Measurements from ENCODE around the gene PTGS1. TPM values are rescaled to one million over a fixed set of nuclear protein-coding genes. Genes with fewer than 3 reads are reported as not detected.
A peak's percentile ranks its signal among the peaks of the same experiment; 100 is the strongest.
"Not testable (repeated sequence)": the region's sequence is repeated elsewhere in the genome, so short reads cannot be mapped to it uniquely, and the experiment has no call there.

Gene PTGS1
- polyA plus RNA-seq, 1 experiment = 102 TPM

DNA sequence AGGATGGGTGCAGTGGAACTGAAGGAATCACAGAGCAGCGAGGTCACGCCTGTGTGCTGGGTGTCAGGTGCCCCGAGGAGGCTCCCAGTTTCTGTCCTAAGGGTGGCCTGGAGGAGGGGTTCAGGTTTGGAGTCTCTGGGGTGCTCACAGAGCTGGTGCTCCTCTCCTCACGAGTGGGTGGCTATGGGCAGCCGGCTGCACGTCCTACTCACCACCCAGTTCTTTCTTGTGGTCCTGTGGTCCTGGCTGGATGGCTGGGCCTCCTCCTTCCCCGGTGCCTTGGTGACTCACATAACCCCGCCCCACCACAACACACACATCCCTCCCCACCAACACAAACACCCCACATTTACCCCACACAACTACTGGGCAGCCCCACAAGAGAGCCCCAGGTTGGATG is 9.9 kb upstream of the PTGS1 start:
- TF ChIP-seq, protein P1, sequence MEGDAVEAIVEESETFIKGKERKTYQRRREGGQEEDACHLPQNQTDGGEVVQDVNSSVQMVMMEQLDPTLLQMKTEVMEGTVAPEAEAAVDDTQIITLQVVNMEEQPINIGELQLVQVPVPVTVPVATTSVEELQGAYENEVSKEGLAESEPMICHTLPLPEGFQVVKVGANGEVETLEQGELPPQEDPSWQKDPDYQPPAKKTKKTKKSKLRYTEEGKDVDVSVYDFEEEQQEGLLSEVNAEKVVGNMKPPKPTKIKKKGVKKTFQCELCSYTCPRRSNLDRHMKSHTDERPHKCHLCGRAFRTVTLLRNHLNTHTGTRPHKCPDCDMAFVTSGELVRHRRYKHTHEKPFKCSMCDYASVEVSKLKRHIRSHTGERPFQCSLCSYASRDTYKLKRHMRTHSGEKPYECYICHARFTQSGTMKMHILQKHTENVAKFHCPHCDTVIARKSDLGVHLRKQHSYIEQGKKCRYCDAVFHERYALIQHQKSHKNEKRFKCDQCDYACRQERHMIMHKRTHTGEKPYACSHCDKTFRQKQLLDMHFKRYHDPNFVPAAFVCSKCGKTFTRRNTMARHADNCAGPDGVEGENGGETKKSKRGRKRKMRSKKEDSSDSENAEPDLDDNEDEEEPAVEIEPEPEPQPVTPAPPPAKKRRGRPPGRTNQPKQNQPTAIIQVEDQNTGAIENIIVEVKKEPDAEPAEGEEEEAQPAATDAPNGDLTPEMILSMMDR (IDR thresholded peaks at IDR 0.05; ENCODE audit: insufficient read depth, low read depth, low read length) = no peak
- POLR2A ChIA-PET = no interaction called here

DNA sequence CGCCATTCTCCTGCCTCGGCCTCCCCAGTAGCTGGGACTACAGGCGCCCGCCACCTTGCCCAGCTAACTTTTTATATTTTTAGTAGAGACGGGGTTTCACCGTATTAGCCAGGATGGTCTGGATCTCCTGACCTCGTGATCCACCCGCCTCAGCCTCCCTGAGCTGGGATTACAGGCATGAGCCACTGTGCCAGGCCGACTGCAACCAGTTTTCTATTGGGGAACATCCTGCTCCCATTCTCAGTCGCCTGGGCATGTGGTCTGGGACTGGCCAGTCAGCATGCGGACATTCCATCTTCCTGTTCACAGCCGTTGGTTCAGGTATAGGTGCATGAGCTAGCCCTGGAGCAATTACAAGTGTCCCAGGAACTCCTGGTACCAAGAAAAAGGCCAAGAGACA is 7.7 kb upstream of the PTGS1 start:
- POLR2A ChIA-PET = not testable (repeated sequence)
- CTCF ChIA-PET = interaction anchor here (0.7 to 1.2 kb wide), 4 partner anchors 13 to 264 kb away, joined by 3 to 7 read pairs (median 3); no protein-coding TSS in a partner anchor

More for the DNA sequence above, 9.9 kb upstream of the PTGS1 start:
- H3K27me3 ChIP-seq (ENCODE audit: control insufficient read depth, insufficient read depth, low read length) = no peaks in the 10 kb centered on the region
- CTCF ChIA-PET = interaction anchor here (0.6 to 1.5 kb wide), 5 partner anchors 11 to 236 kb away, joined by 3 to 7 read pairs (median 3); no protein-coding TSS in a partner anchor
- no peak overlapping the region for H3K4me3 ChIP-seq (ENCODE audit: low read depth, low read length)
- no peak for DNase-seq (ENCODE audit: low read depth)
- H3K36me3 ChIP-seq (ENCODE audit: control insufficient read depth, insufficient read depth, low read length) = no peaks in the 10 kb centered on the region

DNA sequence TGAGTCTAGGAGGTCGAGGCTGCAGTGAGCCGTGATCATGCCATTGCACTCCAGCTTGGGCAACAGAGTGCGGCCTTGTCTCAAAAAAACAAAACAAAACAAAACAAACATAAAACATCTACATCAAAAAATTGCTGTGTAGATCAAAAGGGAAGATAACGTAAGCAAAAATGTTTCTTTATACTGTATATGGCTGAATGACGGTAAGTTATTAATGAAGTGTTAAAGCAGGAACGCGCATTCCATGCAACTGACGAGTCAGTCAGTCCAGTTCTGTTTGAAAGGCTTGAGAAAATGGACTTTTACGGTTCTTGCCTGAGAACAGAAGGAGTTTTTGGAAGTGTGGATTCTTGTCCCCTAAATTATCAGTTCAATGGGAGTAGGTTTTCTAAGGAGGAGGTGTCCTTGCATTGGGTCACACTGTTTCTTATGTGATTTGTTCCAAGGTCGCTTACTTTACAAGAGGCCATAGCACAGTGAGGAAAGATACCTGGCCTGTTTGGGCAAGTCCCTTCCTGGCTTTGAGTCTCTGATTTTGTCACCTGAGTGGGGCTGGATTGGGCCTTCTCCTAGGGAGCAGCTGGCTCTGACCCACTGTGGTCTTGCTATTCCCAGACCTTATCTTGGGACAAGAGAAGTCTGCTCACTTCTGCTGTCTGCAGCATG is 6.6 kb upstream of the PTGS1 start:
- no peaks in the 10 kb centered on the region for H3K36me3 ChIP-seq (ENCODE audit: control insufficient read depth, insufficient read depth, low read length)
- TF ChIP-seq, protein P1 (IDR thresholded peaks at IDR 0.05; ENCODE audit: insufficient read depth, low read depth, low read length) = no peak
- ChIA-PET CTCF (interaction anchor here (0.7 to 6.0 kb wide), 6 partner anchors 14 to 241 kb away, joined by 3 to 26 read pairs (median 4); no protein-coding TSS in a partner anchor), POLR2A (no interaction called here)
- H3K4me3 ChIP-seq (ENCODE audit: low read depth, low read length) = no peak overlapping the region
- no peaks in the 10 kb centered on the region for H3K27me3 ChIP-seq (ENCODE audit: control insufficient read depth, insufficient read depth, low read length)
- no peak for DNase-seq (ENCODE audit: low read depth)

More for the DNA sequence above, 7.7 kb upstream of the PTGS1 start:
- DNase-seq (ENCODE audit: low read depth); H3K36me3 ChIP-seq (ENCODE audit: control insufficient read depth, insufficient read depth, low read length); H3K27me3 ChIP-seq (ENCODE audit: control insufficient read depth, insufficient read depth, low read length); H3K4me3 ChIP-seq (ENCODE audit: low read depth, low read length): not testable (repeated sequence)

DNA sequence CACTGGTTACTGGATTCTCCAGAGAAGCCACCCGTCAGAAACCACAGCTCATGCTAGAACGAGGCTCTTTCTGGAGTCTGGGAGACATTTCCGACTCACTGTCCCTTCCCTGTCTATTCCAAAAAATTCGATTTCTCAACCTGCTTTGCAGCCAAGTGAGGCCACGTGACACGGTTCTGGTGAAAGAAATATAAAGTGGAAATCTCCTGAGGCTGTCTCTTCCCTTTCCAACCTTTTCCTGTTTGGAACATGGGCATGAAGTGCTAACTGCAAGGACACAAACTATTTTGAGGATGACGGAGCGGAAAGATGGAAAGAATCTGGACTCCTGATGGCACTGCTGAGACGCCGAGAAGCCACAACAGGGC is 6.1 kb upstream of the PTGS1 start:
- Histone ChIP-seq H3K27me3 (ENCODE audit: control insufficient read depth, insufficient read depth, low read length) (no peaks in the 10 kb centered on the region), H3K36me3 (ENCODE audit: control insufficient read depth, insufficient read depth, low read length) (no peaks in the 10 kb centered on the region), H3K4me3 (ENCODE audit: low read depth, low read length) (no peak overlapping the region)
- ChIA-PET POLR2A (no interaction called here), CTCF (interaction anchor here (0.9 to 6.0 kb wide), 5 partner anchors 14 to 242 kb away, joined by 3 to 26 read pairs (median 3); no protein-coding TSS in a partner anchor)
- peak; percentile 26 for DNase-seq (ENCODE audit: low read depth)
- TF ChIP-seq, protein P1 (IDR thresholded peaks at IDR 0.05; ENCODE audit: insufficient read depth, low read depth, low read length) = no peak

DNA sequence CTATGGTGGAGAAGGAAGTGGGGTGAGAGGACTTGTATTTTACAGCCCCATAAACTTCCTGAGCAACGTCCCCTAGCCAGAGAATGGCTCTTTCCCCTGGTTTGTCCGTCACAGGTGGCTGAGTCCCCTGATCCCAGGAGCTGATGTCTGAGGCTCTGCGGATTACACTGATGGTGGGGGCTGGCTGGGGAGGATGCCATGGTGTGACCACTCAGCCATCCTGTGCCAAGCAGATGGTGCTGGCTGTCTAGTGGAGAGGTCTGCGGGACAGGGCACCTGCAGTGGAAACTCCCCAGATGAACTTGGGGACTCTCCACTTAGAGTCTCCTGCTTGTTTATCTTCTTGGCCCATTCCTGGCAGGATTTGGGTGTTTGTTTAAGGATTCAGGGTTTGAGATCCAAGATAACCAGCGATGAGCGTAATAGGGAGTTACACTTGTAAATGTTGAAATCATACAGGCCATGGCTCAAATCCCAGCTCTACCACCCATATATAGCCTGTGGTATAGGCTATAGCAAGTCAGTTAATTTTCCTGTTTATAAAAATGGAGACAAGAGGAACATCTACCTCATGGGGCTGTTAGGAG is 4.7 kb upstream of the PTGS1 start:
- no peak overlapping the region for H3K4me3 ChIP-seq (ENCODE audit: low read depth, low read length)
- DNase-seq (ENCODE audit: low read depth) = no peak
- TF ChIP-seq, protein P1 (IDR thresholded peaks at IDR 0.05; ENCODE audit: insufficient read depth, low read depth, low read length) = no peak
- H3K27me3 ChIP-seq (ENCODE audit: control insufficient read depth, insufficient read depth, low read length) = no peaks in the 10 kb centered on the region
- no peaks in the 10 kb centered on the region for H3K36me3 ChIP-seq (ENCODE audit: control insufficient read depth, insufficient read depth, low read length)
- ChIA-PET POLR2A (no interaction called here), CTCF (interaction anchor here (0.7 to 6.0 kb wide), 7 partner anchors 16 to 444 kb away, joined by 3 to 26 read pairs (median 4); no protein-coding TSS in a partner anchor)
